Prostate gland (tissue), 2 donors: ENCODE data around the gene SHISA6.

ENCODE experiments used
- POLR2A ChIP-seq: fragments of 450-650 bp; IDR thresholded peaks from one replicate; pipeline ENCODE4 v1.6.1; 2016; ENCODE audit warnings: antibody characterized with exemption, mild to moderate bottlenecking
- POLR2AphosphoS5 ChIP-seq: sonication (generic); formaldehyde crosslinking; IDR thresholded peaks from one replicate; pipeline ENCODE4 v1.6.1; 2017; ENCODE audit warnings: antibody characterized with exemption
- TF ChIP-seq, protein P1 (sequence below), 4 experiments: fragments of 200-600 bp in 2 of 4; fragments of 450-650 bp in 2 of 4; sonication (generic) in 2 of 4; IDR thresholded peaks; 1 replicate in 3 of 4; 2 replicates in 1 of 4; pipeline ENCODE4 v1.5.1; 2016 to 2019; ENCODE audit warnings: antibody characterized with exemption in 4 of 4, mild to moderate bottlenecking in 2 of 4, moderate library complexity in 2 of 4

DNA sequence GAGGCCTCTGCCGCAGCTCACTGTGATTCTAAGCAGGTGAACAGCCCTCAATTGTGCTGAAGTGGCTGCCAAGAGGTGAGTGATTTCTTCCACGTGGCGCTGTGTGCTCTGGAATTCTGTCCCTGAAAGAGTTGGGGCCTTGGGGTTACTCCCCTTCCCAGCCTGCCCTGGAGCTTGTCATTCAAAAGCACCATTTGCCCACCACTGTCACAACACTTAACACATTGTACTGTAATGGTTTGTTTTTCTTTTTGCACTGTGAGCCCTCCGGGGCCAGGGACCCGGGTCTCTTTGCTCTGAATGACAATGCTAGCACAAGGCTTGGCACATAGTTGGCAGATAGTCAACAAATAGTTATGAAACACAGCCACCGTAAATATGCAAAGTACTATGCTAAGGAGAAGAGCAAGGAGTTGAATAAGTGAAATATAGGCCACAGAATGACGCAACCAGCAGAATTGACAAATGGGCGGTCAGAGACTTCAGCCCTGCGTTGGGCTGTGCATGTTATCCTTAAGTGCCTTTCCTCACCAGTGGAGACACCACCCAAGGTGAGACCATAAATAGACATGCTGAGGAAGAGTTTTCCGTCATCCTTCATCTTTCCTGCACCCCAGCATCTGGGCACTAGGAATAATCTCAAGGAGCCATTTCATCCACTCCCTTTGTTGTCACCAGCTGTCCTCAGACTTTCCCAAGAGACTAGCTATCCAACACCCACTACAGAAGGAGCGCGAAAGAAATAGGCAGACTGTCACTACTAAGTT lies 245.3 kb downstream of the SHISA6 start:
- TF ChIP-seq POLR2A: no peak
- TF ChIP-seq, protein P1, sequence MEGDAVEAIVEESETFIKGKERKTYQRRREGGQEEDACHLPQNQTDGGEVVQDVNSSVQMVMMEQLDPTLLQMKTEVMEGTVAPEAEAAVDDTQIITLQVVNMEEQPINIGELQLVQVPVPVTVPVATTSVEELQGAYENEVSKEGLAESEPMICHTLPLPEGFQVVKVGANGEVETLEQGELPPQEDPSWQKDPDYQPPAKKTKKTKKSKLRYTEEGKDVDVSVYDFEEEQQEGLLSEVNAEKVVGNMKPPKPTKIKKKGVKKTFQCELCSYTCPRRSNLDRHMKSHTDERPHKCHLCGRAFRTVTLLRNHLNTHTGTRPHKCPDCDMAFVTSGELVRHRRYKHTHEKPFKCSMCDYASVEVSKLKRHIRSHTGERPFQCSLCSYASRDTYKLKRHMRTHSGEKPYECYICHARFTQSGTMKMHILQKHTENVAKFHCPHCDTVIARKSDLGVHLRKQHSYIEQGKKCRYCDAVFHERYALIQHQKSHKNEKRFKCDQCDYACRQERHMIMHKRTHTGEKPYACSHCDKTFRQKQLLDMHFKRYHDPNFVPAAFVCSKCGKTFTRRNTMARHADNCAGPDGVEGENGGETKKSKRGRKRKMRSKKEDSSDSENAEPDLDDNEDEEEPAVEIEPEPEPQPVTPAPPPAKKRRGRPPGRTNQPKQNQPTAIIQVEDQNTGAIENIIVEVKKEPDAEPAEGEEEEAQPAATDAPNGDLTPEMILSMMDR (IDR thresholded peaks at IDR 0.05): no peak
- no peak for TF ChIP-seq POLR2AphosphoS5
